Measurements from ENCODE around the gene HMCES.
A peak's percentile ranks its signal among the peaks of the same experiment; 100 is the strongest.

HMCES gene

GRCh38 chr3:129278439-129278965 is at the start of gene HMCES:
Gene HMCES, plus strand, starts transcription at chr3:129278870. Its CDS starts 863 bp downstream, at chr3:129279733.
- peak; percentile 88 for DNase-seq

- DNase-seq: no peak
Measured at GRCh38 chr3:129228891-129229585, 49.6 kb upstream of the HMCES start.

- no peak for DNase-seq
Measured at GRCh38 chr3:129230311-129231019, 48.2 kb upstream of the HMCES start.

GRCh38 chr3:129231331-129232119 is 47.1 kb upstream of the HMCES start:
- DNase-seq: no peak

GRCh38 chr3:129233538-129233937 is 45.1 kb upstream of the HMCES start:
- no peak for DNase-seq

GRCh38 chr3:129234441-129234840 is 44.2 kb upstream of the HMCES start:
- DNase-seq: no peak

- DNase-seq: no peak
Measured at GRCh38 chr3:129235344-129235917, 43.2 kb upstream of the HMCES start.

- no peak for DNase-seq
Measured at GRCh38 chr3:129238945-129239705, 39.5 kb upstream of the HMCES start.

- DNase-seq: no peak
Measured at GRCh38 chr3:129239991-129240390, 38.7 kb upstream of the HMCES start.

- no peak for DNase-seq
Measured at GRCh38 chr3:129240436-129240835, 38.2 kb upstream of the HMCES start.

GRCh38 chr3:129245141-129245540 is 33.5 kb upstream of the HMCES start:
- no peak for DNase-seq

- peak; percentile 66 for DNase-seq
Measured at GRCh38 chr3:129245641-129246306, 32.9 kb upstream of the HMCES start.

GRCh38 chr3:129246636-129247035 is 32.0 kb upstream of the HMCES start:
- DNase-seq: no peak

GRCh38 chr3:129248286-129248979 is 30.2 kb upstream of the HMCES start:
- DNase-seq: no peak

- peak; percentile 80 for DNase-seq
Measured at GRCh38 chr3:129249284-129250065, 29.2 kb upstream of the HMCES start, which contains the start of gene COPG1. Gene COPG1, plus strand, starts transcription at chr3:129249606. Its CDS starts 104 bp downstream, at chr3:129249710.

GRCh38 chr3:129252748-129253147 is 25.9 kb upstream of the HMCES start:
- no peak for DNase-seq

- DNase-seq: no peak
Measured at GRCh38 chr3:129254536-129255230, 24.0 kb upstream of the HMCES start.

- DNase-seq: no peak
Measured at GRCh38 chr3:129256270-129256669, 22.4 kb upstream of the HMCES start.

GRCh38 chr3:129257609-129258008 is 21.1 kb upstream of the HMCES start:
- DNase-seq: no peak

Data from NCI-H345 (cell line).